H1 (cell line): ENCODE measurements around the gene BRIP1.

ENCODE experiments used
- CTCF ChIP-seq, 3 experiments: IDR thresholded peaks; 1 replicate in 2 of 3; 2 replicates in 1 of 3; pipeline versions ENCODE4 v1.5.1 to v1.6.1; 2011; ENCODE audit warnings: low read length in 3 of 3, mild to moderate bottlenecking in 3 of 3, inconsistent platforms in 2 of 3, low read depth in 1 of 3, moderate library complexity in 1 of 3; ENCODE audit not compliant: insufficient read depth in 1 of 3; ENCODE audit errors: control extremely low read depth in 1 of 3
- EP300 ChIP-seq, 2 experiments: IDR thresholded peaks; 1 replicate in 1 of 2; 2 replicates in 1 of 2; pipeline ENCODE4 v1.6.1; 2011 to 2012; ENCODE audit warnings: low read depth in 2 of 2, low read length in 2 of 2, mild to moderate bottlenecking in 2 of 2, borderline replicate concordance in 1 of 2, inconsistent platforms in 1 of 2, moderate library complexity in 1 of 2
- EZH2 ChIP-seq: fragments of 200-600 bp; sonication (generic); IDR thresholded peaks from 2 replicates; pipeline ENCODE4 v1.7.1; 2012; ENCODE audit warnings: low read depth, mild to moderate bottlenecking, moderate library complexity, low read length, inconsistent platforms; ENCODE audit not compliant: severe bottlenecking
- FOSL1 ChIP-seq: IDR thresholded peaks from 2 replicates; pipeline ENCODE4 v1.6.1; 2011; ENCODE audit warnings: mild to moderate bottlenecking, low read depth, low read length, moderate library complexity; ENCODE audit not compliant: insufficient read depth
- GTF2F1 ChIP-seq: IDR thresholded peaks from 2 replicates; pipeline ENCODE4 v1.6.1; 2012; ENCODE audit warnings: low read depth, low read length, improper control_type of control experiment, borderline replicate concordance
- JUN ChIP-seq: IDR thresholded peaks from 2 replicates; pipeline ENCODE4 v1.6.1; 2011; ENCODE audit warnings: low read depth, mild to moderate bottlenecking, improper control_type of control experiment, low read length
- NRF1 ChIP-seq: IDR thresholded peaks from 2 replicates; pipeline ENCODE4 v1.6.1; 2011; ENCODE audit warnings: mild to moderate bottlenecking, low read depth, low read length, improper control_type of control experiment
- PHF8 ChIP-seq: fragments of 200-600 bp; sonication (generic); conservative IDR thresholded peaks from 2 replicates; pipeline ENCODE4 v1.7.1; 2012; ENCODE audit warnings: low read depth, mild to moderate bottlenecking, inconsistent platforms, low read length, moderate library complexity
- POLR2A ChIP-seq, 2 experiments: IDR thresholded peaks; 1 replicate in 1 of 2; 2 replicates in 1 of 2; pipeline ENCODE4 v1.6.1; 2011; ENCODE audit warnings: low read depth in 2 of 2, low read length in 2 of 2, mild to moderate bottlenecking in 2 of 2; ENCODE audit errors: control extremely low read depth in 1 of 2
- RFX5 ChIP-seq: IDR thresholded peaks from 2 replicates; pipeline ENCODE4 v1.6.1; 2011; ENCODE audit warnings: low read depth, low read length, improper control_type of control experiment, borderline replicate concordance
- RXRA ChIP-seq: IDR thresholded peaks from 2 replicates; pipeline ENCODE4 v1.6.1; 2011; ENCODE audit warnings: low read depth, mild to moderate bottlenecking, low read length, moderate library complexity; ENCODE audit not compliant: insufficient read depth
- SAP30 ChIP-seq: fragments of 300-600 bp; sonication (generic); IDR thresholded peaks from 2 replicates; pipeline ENCODE4 v1.7.1; 2012; ENCODE audit warnings: low read length, moderate library complexity, mild to moderate bottlenecking, inconsistent platforms; ENCODE audit not compliant: insufficient read depth, insufficient replicate concordance
- USF2 ChIP-seq: IDR thresholded peaks from 2 replicates; pipeline ENCODE4 v1.6.1; 2011; ENCODE audit warnings: low read length, improper control_type of control experiment
- YY1 ChIP-seq: IDR thresholded peaks from 2 replicates; pipeline ENCODE4 v1.6.1; 2011; ENCODE audit warnings: low read depth, mild to moderate bottlenecking, low read length

- no peak for TF ChIP-seq GTF2F1
- no peak for TF ChIP-seq JUN
- TF ChIP-seq CTCF (IDR thresholded peaks at IDR 0.05; ENCODE audit: control extremely low read depth in 1 of 3, insufficient read depth in 1 of 3, low read depth in 1 of 3, low read length in 3 of 3), result no peak
- no peak for TF ChIP-seq NRF1
- no peak for TF ChIP-seq EP300 (IDR thresholded peaks at IDR 0.05; ENCODE audit: borderline replicate concordance in 1 of 2, low read depth in 2 of 2, low read length in 2 of 2)
- TF ChIP-seq YY1, result no peak
- no peak for TF ChIP-seq PHF8
- TF ChIP-seq USF2, result no peak
- TF ChIP-seq RFX5, result no peak
- no peak for TF ChIP-seq RXRA
- TF ChIP-seq FOSL1, result no peak
- no peak for TF ChIP-seq POLR2A (IDR thresholded peaks at IDR 0.05; ENCODE audit: control extremely low read depth in 1 of 2, low read depth in 2 of 2, low read length in 2 of 2)
- TF ChIP-seq SAP30, result no peak
- no peak for TF ChIP-seq EZH2
Measured at GRCh38 chr17:61714300-61714699, 149.0 kb downstream of the BRIP1 start.
